Stimulated activated CD4-positive, alpha-beta T cell treated with anti-CD3 and anti-CD28 coated beads, Interleukin-15, amount 100 ng/mL, for 24 hours (primary cell): ENCODE results near the gene SPAG4.
A peak's percentile ranks its signal among the peaks of the same experiment; 100 is the strongest.

Experiments
- DNase-seq: peaks from one replicate; pipeline ENCODE4 v3.0.0-alpha.2; 2020

Gene SPAG4

GRCh38 chr20:35660122-35660937 is 44.7 kb downstream of the SPAG4 start:
- peak; percentile 52 for DNase-seq

DNA sequence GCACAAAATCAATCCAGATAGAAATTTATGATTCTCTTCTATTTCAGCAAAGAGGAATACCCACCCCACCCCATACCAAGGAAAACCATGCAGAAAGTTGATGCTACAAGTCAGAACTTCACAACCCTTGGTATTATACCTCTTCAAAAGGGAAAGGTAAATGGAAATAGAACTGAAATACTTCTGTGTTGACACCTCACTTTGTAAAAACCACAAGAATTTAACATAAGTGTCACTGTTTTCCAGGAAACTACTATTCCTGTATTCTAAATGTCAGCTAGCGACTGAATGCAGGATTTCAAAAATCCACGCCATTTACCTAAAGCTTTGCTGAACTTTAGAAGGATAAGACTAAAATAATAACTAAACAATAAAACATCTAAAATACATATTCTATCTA is 45.4 kb downstream of the SPAG4 start:
- no peak for DNase-seq

DNA sequence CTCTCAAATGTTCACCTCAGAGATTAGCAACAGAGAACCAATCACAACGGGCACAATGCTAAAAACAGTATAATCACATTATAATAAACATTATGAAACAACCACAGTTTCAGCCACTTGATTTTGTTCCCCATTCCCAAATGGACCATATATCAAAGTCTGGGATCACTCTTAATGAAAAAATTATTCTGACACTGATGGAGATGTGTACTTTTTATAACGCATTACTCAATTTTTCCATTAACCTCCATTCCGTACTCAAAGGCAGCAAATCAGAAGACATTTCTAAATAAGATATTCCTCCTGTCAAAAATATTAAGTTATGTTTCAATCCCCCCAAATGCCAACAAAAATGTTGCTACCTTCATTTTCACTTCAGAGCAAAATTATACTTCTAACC is 46.3 kb downstream of the SPAG4 start:
- no peak for DNase-seq

GRCh38 chr20:35662551-35662950 is 46.9 kb downstream of the SPAG4 start:
- DNase-seq = peak; percentile 19

DNA sequence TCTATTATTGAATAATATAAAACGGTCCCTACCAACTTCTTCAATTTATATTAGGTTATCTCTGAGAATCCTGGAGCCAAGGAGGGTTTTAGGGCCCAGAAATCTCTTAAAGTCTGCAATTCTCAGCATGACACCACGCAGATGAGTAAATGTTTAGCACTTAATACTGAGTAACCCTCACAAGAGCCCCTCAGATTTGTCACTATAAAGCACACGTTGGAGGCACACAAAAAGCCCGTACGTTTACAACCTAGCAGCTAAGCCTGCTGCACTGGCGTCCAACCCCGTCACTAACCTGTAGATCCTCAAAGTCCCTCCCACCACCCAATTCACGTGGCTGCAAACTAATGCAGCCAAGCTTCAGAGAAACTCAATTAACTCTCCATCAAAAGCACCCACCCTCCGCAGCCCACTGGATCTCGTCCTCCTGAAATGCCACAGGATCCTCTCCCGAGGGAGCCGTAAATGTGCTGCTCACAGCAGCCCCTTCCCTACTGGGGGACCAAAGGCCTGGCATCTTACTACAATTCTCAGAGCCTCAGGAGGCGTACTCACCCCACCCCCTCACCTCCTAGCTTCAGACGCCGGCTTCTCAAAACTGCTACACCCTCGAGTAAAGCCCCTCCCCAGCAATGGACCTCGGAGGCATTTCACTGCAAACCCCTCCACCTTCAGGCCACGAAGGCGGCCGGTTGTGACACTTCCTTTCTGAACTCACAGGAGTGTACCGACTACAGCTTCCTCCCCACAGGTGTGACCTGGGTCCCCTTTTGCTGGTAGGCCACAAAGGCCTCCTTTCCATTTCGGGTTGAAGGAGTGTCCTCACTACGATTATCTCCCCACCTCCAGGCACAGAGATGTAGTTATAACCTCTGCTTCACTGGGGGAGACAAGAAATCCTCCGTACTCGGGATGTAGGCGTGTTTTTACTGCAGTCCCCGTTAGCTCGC is 48.2 kb downstream of the SPAG4 start:
- DNase-seq = peak; percentile 65

DNA sequence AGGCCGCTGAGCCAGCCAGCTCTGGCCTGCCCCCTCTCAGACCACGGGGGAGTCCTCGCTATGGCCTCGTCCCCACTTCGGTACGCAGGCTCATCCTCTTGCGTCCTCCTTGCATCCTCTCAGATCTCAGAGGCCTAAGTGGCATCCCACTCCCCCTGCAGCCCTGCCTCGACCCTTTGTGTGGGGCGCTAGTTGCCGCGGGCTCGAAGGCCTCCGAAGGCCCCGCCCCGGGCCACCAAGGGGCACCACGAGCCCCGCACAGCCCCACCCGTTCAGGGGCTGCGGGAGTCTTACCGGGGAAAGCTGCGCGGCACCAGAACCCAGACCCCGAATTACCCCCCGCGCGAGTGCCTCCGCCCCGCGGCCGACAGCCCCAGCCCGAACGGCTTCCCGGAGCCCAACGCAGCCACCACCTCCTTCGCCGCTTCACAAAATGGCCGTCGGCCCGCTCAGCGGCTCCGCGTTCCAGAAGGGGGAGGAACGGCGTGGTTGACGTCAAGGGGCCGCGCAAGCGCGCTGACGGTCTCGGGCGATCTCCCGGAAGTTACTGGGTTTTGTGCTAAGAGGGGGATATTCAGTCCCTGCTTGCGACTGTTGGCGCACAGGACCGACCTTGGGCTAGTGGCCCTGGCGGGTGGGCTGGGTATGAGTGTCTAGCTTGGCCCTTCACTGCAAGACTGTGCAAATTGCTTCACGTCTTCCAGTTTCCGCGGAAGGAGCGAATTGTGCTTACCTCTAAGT is 49.0 kb downstream of the SPAG4 start, which contains the start of the genes CPNE1 and RBM12:
Gene CPNE1 (minus strand): TSS at position 435 of the 741 bp plus-strand sequence. CDS start 31,977 bp downstream, outside the sequence.
Gene RBM12 (minus strand): TSS at position 435 of the 741 bp plus-strand sequence. CDS start 9,578 bp downstream, outside the sequence.
- DNase-seq = peak; percentile 94

GRCh38 chr20:35665949-35666288 is 50.3 kb downstream of the SPAG4 start:
- no peak for DNase-seq

GRCh38 chr20:35669221-35669620 is 53.6 kb downstream of the SPAG4 start:
- no peak for DNase-seq

DNA sequence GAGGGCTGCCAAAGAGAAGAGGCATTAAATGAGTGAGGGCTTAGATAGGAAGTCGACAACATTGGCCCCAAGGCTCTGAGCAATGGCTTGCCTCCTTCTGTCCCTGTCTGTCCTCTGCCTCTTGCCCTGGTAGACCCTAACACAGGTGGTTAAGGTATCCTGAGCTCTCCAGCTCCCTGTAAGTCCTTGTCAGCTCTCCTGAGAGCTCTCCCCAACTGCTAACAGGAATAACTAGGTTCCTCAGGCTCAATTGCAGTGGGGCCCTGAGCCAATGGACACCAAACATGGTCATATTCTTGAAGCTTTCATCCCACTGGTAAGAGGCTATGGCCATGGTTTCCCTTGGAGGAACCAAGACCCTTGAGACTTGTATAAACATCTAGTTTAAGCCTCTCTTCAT is 54.1 kb downstream of the SPAG4 start:
- no peak for DNase-seq
